ENCODE data around the gene CACNA1H.

The CACNA1H gene

GRCh38 chr16:1157639-1158455 is 4.9 kb downstream of the CACNA1H start:
- Histone ChIP-seq H3K36me3 (replicated peaks; ENCODE audit: low read depth, low read length) (no peaks in the 10 kb centered on the region), H3K4me1 (ENCODE audit: low read length) (no peaks in the 10 kb centered on the region), H3K4me2 (ENCODE audit: low read length) (no peak overlapping the region), H3K79me2 (ENCODE audit: low read length) (no peaks in the 10 kb centered on the region), H3K9ac (ENCODE audit: low read length) (no peak overlapping the region), H3K9me3 (ENCODE audit: insufficient read depth, low read length) (no peaks in the 10 kb centered on the region), H3K27ac (ENCODE audit: low read length) (no peak overlapping the region), H4K20me1 (ENCODE audit: insufficient read depth, low read length) (no peaks in the 10 kb centered on the region), H3K27me3 (ENCODE audit: low read depth, low read length) (no peaks in the 10 kb centered on the region), H3K4me3 (ENCODE audit: low read length) (no peak overlapping the region), H2AFZ (ENCODE audit: low read depth, low read length) (no peak overlapping the region)
- TF ChIP-seq EZH2phosphoT487 (IDR thresholded peaks at IDR 0.05; ENCODE audit: low read depth) = no peak
- TF ChIP-seq CTCF (IDR thresholded peaks at IDR 0.05; ENCODE audit: low read depth, low read length) = no peak

- no peaks in the 10 kb centered on the region for H3K36me3 ChIP-seq (replicated peaks; ENCODE audit: low read depth, low read length)
- H3K4me3 ChIP-seq (ENCODE audit: low read length) = no peak overlapping the region
- no peaks in the 10 kb centered on the region for H3K9me3 ChIP-seq (ENCODE audit: insufficient read depth, low read length)
- H3K27ac ChIP-seq (ENCODE audit: low read length) = no peak overlapping the region
- no peak overlapping the region for H3K9ac ChIP-seq (ENCODE audit: low read length)
- no peak overlapping the region for H2AFZ ChIP-seq (ENCODE audit: low read depth, low read length)
- no peaks in the 10 kb centered on the region for H3K4me1 ChIP-seq (ENCODE audit: low read length)
- no peaks in the 10 kb centered on the region for H3K27me3 ChIP-seq (ENCODE audit: low read depth, low read length)
- no peaks in the 10 kb centered on the region for H3K79me2 ChIP-seq (ENCODE audit: low read length)
- TF ChIP-seq CTCF (IDR thresholded peaks at IDR 0.05; ENCODE audit: low read depth, low read length) (no peak), EZH2phosphoT487 (IDR thresholded peaks at IDR 0.05; ENCODE audit: low read depth) (no peak)
- H4K20me1 ChIP-seq (ENCODE audit: insufficient read depth, low read length) = no peaks in the 10 kb centered on the region
- no peak overlapping the region for H3K4me2 ChIP-seq (ENCODE audit: low read length)
Observed at GRCh38 chr16:1158456-1159324, 5.8 kb downstream of the CACNA1H start.

GRCh38 chr16:1159325-1159972 is 6.5 kb downstream of the CACNA1H start:
- Histone ChIP-seq H3K9me3 (ENCODE audit: insufficient read depth, low read length) (no peaks in the 10 kb centered on the region), H3K36me3 (replicated peaks; ENCODE audit: low read depth, low read length) (no peaks in the 10 kb centered on the region), H3K4me2 (ENCODE audit: low read length) (no peak overlapping the region), H3K27ac (ENCODE audit: low read length) (no peak overlapping the region), H2AFZ (ENCODE audit: low read depth, low read length) (no peak overlapping the region), H3K4me1 (ENCODE audit: low read length) (no peaks in the 10 kb centered on the region), H3K79me2 (ENCODE audit: low read length) (no peaks in the 10 kb centered on the region), H4K20me1 (ENCODE audit: insufficient read depth, low read length) (no peaks in the 10 kb centered on the region), H3K9ac (ENCODE audit: low read length) (no peak overlapping the region), H3K4me3 (ENCODE audit: low read length) (no peak overlapping the region), H3K27me3 (ENCODE audit: low read depth, low read length) (no peaks in the 10 kb centered on the region)
- TF ChIP-seq EZH2phosphoT487 (IDR thresholded peaks at IDR 0.05; ENCODE audit: low read depth) = no peak

- no peak overlapping the region for H3K4me3 ChIP-seq (ENCODE audit: low read length)
- no peaks in the 10 kb centered on the region for H3K27me3 ChIP-seq (ENCODE audit: low read depth, low read length)
Observed at GRCh38 chr16:1159973-1160772, 7.3 kb downstream of the CACNA1H start.

More at GRCh38 chr16:1159973-1160772, 7.3 kb downstream of the CACNA1H start:
- Histone ChIP-seq H3K9me3 (ENCODE audit: insufficient read depth, low read length) (no peaks in the 10 kb centered on the region), H3K27ac (ENCODE audit: low read length) (no peak overlapping the region), H3K4me2 (ENCODE audit: low read length) (no peak overlapping the region), H3K79me2 (ENCODE audit: low read length) (no peaks in the 10 kb centered on the region), H3K9ac (ENCODE audit: low read length) (no peak overlapping the region), H3K4me1 (ENCODE audit: low read length) (no peaks in the 10 kb centered on the region), H3K36me3 (replicated peaks; ENCODE audit: low read depth, low read length) (no peaks in the 10 kb centered on the region), H2AFZ (ENCODE audit: low read depth, low read length) (no peak overlapping the region), H4K20me1 (ENCODE audit: insufficient read depth, low read length) (no peaks in the 10 kb centered on the region)
- TF ChIP-seq EZH2phosphoT487 (IDR thresholded peaks at IDR 0.05; ENCODE audit: low read depth) (no peak), CTCF (IDR thresholded peaks at IDR 0.05; ENCODE audit: low read depth, low read length) (no peak)

All from OCI-LY3 (cell line).